Measurements from ENCODE around the gene COQ10A.

Gene COQ10A

DNA sequence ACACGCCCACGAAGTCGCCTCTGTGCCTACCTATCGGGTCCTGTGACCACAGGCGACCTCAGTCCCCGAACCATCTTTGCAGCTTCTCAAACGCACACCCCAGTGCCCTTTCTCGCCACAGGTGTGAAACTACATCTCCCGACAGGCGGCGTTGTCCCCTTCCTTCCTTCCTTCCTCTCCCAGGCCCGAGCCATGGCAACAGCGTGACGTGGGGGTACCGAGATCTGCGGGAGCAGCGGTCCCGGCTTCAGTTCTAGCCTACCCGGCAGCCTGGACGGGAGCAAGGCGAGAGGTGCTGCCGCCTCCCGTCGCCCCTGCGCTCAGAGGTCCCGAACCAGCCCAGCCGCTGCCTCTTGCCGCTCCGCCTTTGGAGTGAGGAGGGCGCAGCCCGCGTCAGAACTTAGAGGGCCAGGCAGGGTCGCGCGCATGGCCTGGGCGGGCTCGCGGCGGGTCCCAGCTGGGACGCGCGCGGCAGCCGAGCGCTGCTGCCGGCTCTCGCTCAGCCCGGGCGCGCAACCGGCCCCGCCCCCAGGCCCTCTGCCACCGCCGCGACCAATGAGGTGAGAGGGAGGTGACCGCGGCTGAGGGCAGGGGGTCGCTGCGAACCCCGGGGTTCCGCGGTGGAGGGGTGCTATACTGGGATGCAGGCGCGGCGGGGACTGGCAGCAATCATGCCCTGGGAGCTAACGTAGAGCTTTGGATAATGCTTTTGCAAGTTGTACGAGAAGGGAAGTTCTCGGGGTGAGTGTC, at the start of gene COQ10A:
Gene COQ10A (plus strand): TSS at position 250 of the 750 bp plus-strand sequence. CDS start 177 bp downstream, at position 427.
- peak; percentile 95 for DNase-seq (ENCODE audit: low spot score)

DNA sequence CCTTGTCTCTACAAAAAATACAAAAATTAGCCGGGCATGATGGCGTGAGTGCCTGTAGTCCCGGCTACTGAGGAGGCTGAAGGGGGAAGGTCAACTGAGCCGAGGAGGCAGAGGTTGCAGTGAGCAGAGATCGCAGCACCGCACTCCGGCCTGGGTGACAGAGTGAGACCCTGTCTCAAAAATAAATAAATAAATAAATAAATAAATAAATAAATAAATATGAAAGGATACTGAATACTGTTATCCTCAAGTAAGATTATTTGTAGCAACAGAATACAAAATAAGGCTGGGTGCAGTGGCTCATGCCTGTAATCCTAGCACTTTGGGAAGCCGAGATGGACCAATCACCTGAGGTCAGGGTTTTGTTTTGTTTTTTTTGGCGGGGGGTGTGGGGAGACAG, 46.9 kb upstream of the COQ10A start:
- no peak for DNase-seq (ENCODE audit: low spot score)

DNA sequence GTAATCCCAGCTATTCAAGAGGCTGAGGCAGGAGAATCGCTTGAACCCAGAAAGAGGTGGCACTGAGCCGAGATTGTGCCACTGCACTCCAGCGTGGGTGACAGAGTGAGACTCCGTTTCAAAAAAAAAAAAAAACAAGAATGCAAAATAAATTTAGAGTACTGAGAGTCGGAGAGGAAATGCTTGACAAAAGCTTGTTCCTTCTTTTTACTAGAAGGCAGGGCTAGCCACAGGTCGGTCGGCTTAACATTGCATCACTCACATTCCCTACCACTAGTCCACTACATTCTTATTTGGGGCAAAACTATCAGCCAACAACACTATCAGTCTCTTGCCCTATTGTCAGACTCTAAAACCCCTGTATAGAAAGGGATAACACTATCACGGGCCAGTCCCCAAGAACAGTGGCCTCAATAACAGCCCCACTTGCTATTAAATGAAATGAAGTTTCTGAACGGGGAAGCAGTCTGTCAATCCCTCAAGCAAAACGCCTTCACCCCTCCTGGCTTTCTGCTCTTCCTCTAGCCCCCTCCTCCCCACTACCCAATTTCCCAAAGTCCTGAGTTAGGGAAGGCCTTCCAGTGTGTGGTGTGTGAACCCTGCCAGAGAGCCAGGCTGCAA, 46.0 kb upstream of the COQ10A start:
- DNase-seq (ENCODE audit: low spot score), result peak; percentile 48

DNA sequence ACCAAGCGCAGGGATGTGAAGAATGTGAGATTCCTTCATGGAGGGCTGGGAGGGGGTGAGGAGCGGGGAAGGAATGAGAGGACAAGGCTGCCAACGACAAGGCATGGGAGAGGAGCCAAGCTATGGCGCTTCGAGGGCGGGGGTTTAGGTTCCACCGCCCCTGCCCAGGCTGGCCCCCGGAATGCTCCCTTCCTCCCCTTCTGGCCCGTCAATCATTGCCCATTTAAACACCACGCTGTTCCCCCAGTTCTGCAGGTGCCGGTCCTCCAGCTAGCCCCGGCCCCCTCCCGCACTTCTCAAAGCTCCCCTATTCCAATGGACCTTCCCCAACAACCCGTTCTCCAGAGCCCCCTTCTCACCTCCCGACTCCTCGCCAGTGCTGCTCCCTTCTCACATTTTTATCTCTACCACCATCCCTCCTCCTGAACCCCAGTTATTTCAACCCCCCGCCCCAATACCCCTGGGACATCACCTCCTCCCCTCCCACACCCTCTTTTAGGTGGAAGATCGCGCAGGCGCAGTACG, 45.4 kb upstream of the COQ10A start:
- peak; percentile 67 for DNase-seq (ENCODE audit: low spot score)

DNA sequence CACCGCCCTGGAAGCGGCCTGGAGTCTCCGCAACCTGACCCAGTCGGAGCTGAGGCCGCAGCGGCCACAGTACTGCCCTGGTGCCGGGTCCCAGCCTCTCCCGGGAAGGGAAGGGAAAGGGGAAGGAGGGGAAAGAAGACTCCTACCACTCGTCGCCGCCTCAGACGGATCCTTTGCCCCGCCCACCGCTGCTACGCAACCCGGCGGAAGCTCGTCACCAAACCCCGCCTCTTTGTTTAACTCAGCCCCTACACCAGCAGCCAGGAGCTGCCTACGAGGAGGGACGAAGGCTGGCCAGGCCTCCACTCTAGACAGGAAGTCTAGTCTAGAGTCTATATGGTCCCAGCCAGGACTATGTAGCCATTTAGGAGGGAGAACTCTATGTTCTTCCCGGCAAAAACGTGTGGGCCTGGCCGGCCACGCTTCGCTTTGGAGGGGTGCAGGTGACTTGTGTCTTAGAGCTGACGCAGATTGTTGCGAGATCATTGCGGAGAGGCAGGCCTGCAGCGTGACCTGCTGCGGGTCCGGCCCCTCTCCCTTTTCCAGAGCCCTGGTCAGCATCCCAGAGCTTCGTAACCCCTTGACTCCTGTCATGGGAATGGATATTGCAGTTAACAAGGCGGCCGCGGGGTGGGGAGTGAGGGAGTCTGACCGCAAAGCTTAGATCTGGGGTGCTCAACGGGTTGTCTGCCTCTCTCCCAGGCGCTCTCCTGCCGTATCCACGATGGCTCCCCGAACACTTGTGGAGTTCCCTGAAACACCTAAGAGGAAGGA, 44.8 kb upstream of the COQ10A start, which contains the start of gene RNF41:
Gene RNF41 (minus strand): TSS at position 166 of the 774 bp plus-strand sequence. CDS start 7,875 bp downstream, outside the sequence.
- peak; percentile 99 for DNase-seq (ENCODE audit: low spot score)

DNA sequence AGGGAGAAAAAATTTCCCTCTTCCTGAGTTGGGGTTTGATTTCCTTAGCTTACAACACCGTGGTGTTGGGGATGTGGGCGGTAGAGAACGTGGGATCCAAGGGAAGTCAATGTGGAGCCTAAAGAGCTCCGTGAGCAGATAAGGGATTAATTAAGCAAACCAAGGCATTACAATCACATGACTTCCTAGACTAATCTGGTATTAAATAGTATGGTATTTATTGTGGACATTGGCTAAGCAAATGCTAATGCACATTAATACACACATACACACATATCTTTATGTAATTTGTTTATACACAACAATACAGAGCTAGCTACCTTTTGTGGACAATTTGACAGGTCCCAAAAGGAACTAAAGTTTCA, 44.2 kb upstream of the COQ10A start:
- DNase-seq (ENCODE audit: low spot score), result no peak

DNA sequence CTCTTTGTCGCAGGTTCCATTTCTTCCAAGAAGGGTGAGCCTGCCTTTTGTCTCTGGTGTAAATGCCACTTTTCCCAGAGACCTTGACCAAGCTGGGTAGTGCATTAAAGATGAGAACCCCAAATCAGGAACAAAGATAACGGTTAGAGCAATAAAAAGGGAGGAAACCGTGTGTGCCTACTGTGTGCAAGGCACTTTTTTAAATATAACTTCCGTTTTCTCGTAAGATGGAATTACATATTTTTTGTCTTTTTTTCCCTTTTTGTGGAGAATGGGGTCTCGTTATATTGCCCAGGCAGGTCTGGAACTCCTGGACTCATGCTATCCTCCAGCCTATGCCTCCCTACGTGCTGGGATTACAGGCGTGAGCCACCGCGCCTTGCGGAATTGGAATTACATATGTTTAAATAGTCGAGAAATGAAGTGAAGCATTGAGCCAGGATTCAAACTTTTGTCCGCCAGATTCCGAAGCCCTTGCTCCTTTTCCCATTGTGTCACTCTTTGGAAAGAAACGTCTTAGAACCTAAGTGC, 43.1 kb upstream of the COQ10A start:
- DNase-seq (ENCODE audit: low spot score), result no peak

DNA sequence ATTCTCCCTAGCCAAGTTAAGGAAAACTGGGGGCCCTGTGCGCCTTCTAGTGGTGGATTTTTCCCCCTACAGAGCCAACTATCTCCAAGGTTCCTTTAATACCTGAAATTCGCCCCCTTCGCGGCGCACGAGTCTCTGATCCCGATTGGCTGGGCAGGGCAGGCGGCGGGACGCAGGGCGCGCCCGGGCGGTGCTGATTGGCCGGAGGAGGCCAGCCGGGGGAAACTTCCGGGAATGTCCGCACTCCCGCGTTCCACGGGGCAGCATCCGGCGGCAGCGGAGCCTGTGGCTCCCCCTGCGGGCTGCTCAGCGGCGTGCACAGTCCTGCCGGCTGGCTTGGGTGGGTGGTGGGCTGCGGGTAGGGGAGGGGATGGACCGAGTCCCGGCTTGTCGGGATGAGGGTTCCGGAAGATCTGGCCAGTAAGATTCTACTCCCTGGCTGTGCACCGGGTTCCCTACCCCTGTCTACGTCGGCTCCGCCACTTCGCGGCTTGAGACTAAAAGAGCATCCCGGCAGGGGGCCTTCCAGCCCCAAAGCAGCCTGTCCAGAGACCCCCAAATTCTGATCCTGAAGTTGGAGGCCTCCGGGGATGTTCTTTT, 42.5 kb upstream of the COQ10A start, which contains the start of gene NABP2:
Gene NABP2 (plus strand): TSS at position 241 of the 600 bp plus-strand sequence. CDS start 515 bp downstream, outside the sequence.
- peak; percentile 98 for DNase-seq (ENCODE audit: low spot score)

DNA sequence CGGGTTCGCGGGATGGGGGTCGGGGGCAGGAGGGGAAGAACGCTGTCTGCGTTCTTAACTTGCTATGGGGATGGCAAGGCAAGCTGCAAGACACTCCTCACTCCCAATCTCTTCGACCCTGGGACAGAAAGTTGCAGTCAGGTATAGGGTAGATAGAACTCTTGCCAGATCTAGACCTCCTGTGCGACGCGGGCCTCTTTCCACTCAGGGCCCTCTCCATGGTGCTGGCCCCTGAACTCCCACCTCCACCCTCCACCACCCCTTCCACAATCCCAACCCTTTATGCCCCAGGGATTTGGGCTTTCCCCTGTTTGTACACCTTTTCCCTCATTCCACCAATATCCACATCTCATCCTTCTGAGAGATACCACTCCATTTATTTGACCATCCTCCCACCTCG, 41.8 kb upstream of the COQ10A start:
- DNase-seq (ENCODE audit: low spot score), result no peak

DNA sequence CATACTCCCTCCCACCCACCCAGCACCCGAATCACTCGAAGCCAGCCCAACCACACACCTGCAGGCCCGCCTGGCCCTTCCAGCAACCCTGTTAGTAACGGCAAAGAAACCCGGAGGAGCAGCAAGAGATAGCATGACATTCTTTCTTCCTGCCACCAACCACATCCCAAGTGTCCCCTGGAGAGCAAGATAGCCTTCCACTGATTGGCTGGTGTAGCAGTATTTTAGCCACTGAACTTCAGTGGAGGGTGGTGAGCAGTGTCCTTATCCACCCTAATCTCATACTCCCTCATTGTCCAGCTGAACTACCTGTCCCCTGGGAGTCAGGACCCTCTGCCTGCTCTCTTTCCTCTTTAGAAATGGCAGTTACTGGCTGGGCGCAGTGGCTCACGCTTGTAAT, 37.7 kb upstream of the COQ10A start:
- no peak for DNase-seq (ENCODE audit: low spot score)

DNA sequence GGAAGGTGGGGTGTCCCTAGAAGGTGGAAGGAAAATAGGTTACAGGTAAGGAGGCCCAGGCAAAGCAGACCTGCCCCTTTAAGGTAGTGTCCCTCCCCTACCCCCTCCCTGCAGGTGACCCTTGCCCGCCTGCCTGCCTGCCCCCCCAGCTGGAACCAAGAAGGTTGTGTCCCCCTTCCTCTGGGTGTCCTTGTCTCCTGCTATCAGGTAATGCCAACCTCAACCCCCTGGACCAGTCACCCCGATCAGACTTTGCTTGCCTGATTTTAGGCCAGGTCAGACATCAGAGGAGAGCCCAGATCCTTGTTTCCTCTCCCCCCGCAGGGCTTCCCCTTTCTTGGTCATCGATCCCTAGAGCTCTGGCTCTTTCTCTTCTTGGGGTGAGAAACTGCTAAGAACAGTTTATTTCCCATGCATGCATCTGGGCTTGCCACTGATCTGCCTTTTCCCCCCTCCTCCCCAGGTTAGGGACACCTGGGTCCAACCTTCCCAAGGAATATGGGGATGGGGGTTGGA, 36.8 kb upstream of the COQ10A start, which contains the start of gene SLC39A5:
Gene SLC39A5 (plus strand): TSS at position 136 of the 516 bp plus-strand sequence. CDS start 1,224 bp downstream, outside the sequence.
- no peak for DNase-seq (ENCODE audit: low spot score)

DNA sequence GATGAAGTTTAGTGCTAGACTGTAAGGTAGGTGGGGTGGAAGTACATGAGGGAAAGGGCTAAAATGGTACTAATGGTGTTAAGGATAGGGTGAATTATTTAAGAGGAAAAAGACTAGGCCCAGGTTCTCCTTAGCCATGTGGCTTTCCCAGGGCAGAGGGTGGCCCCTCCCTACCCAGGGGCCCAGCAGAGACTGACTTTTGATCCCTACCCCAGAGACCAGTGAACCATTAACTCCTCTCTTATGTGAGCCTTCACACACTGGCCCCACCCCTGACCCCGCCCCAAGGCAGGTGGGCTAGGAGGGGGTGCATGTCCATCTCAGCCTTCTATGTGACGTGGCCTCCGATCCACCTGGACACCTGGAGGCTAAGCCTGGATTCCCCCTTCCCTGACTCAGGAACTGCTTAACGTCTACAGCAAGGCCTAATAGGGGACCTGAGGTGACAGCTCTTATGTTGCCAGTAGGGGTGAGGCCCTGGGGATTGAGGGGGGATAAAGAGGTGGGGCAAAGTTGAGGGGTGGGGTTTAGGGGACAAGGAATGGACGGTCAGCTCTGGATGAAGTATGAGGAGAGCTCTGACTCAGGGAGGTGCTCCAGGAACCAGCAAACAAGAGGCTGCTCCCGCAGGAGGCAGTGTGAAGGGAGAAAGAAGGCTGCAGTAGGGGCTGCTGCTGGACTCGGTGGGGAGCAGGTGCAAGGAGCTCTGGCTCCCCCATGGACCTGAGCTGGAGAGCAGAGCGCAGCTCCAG, 36.1 kb upstream of the COQ10A start:
- DNase-seq (ENCODE audit: low spot score), result no peak

DNA sequence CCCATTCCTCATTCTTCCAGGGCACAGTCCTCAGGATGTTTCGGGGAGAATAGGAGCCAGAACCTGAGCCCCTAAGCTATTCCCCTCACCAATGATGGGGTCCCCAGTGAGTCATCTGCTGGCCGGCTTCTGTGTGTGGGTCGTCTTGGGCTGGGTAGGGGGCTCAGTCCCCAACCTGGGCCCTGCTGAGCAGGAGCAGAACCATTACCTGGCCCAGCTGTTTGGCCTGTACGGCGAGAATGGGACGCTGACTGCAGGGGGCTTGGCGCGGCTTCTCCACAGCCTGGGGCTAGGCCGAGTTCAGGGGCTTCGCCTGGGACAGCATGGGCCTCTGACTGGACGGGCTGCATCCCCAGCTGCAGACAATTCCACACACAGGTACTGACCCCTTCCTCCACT, 35.6 kb upstream of the COQ10A start:
- DNase-seq (ENCODE audit: low spot score), result no peak

DNA sequence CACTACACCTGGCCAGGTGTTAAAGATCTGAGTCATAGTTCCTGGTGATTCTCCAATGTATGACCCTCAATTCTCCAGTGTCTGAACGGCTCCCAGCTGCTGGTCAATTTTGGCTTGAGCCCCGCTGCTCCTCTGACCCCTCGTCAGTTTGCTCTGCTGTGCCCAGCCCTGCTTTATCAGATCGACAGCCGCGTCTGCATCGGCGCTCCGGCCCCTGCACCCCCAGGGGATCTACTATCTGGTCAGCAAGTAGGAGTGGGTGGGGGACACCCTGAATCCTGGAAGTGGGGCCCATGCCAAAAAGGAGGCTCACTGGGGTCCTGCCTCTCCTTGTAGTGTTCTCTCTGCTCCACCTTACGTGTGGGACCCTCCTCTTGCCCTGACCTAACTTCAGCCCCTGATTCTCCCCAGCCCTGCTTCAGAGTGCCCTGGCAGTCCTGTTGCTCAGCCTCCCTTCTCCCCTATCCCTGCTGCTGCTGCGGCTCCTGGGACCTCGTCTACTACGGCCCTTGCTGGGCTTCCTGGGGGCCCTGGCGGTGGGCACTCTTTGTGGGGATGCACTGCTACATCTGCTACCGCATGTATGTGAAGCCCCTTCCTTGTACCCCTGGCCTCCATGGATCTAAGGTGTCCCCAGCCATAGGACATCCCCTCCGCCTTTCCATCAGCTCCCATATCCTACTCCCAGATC, 31.9 kb upstream of the COQ10A start:
- DNase-seq (ENCODE audit: low spot score), result no peak

DNA sequence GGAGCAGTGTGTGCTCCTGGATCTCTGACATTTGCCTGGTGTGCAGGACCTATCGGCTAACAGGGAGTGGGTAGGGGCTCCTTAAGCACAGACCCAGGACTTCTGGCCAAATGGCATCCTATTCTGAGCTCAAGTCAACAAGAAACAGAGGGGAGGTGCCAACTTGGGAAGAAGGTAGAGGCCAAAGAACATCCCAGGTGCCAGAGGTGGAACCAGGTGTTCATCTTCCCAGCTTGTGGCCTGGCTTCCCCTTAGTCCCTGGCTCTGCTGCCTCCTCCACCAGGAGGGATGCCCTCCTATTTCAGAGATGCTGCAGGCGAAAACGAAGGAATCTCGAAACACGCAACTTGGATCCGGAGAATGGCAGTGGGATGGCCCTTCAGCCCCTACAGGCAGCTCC, 30.7 kb upstream of the COQ10A start:
- no peak for DNase-seq (ENCODE audit: low spot score)

DNA sequence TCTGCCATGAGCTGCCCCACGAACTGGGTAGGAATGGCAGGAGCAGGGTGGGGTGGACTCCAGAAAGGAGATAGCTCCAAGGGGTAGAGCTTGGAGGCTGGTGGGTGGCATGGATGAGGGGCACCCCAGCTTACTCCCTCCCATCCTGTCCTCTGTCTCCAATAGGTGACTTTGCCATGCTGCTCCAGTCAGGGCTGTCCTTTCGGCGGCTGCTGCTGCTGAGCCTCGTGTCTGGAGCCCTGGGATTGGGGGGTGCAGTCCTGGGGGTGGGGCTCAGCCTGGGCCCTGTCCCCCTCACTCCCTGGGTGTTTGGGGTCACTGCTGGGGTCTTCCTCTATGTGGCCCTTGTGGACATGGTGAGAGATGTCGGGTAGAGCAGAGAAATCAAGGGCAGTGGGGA, 29.8 kb upstream of the COQ10A start:
- DNase-seq (ENCODE audit: low spot score), result no peak

DNA sequence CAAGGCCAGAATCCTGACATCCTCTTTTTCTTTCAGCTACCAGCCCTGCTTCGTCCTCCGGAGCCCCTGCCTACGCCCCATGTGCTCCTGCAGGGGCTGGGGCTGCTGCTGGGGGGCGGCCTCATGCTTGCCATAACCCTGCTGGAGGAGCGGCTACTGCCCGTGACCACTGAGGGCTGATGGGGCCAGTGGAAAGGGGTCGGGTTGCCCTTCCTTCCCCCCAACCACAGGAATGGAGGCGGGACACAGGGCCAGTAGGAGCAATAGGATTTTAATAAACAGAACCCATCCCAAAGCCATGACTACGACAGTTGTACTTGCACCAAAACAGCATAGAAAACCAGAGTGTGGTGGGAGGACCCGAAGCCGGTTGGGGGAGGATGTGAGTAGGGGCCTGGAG, 29.2 kb upstream of the COQ10A start:
- no peak for DNase-seq (ENCODE audit: low spot score)

DNA sequence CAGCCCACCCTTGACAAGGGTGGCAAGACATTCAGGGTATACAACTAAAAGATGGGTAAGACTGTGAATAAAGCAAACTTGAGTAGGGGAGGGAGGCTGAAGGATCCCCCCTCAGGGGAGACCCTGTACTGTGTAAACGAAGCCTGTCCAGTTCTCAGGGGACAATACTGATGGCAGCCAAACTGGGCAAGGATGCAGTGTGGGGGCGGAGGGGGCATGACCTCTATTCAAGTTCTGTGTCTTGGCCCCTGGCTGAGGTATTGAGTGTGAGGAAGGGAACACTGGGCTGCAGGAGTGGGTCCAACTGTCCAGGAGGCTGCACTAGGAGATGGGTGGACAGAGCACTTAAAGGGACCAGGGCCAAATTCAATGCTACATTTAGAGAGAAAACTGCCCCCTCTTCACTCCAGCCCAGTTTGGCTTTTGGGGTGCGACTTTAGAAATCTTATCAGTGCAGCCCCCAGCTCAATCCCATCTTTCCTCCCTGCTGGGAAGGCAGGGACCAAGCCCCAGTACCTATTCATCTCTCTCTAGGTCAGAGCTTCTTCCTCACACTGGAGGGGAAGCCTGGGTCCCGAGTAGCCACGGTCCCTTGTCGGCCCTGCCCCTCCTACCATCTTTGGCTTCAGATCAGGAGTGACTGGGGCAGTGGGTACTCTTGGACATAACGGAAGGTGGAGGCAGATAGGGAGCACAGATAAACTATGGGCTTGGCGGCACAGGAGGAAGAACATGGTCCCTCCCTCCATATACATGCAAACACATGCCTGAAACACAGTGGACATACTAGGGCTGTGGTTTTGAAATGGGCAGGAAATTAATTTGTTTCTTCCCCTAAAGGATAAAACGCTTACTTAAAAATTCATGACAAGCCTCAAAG, 25.1 kb upstream of the COQ10A start:
- no peak for DNase-seq (ENCODE audit: low spot score)

DNA sequence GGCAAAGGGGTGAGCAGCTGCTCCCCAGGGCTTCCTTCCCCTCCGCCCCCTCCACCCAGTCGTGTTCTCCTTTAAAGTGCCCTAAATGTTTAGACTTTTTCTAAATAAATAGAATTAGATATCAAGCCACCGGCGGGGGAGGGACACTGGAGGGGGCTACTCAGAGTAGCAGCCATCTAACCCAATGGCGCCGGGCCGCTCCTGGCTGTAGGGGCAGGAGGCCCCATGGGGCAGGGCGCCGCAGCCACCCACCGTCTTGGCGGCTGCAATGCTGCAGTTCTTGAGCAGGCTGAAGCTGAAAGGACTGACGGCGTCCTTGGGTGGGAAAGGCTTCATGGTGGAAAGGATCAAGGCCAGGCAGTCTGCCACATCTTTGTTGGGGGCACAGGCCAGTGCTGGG, 23.8 kb upstream of the COQ10A start:
- no peak for DNase-seq (ENCODE audit: low spot score)

Measured in Ammon's horn (tissue), 1 donor.